Measurements from ENCODE around the gene BLM. TPM values are rescaled to one million over a fixed set of nuclear protein-coding genes. Genes with fewer than 3 reads are reported as not detected.
"Not testable (repeated sequence)": the region's sequence is repeated elsewhere in the genome, so short reads cannot be mapped to it uniquely, and the experiment has no call there.

BLM gene
- 10 to 100 TPM; 59.5 to 73.7 TPM for total RNA-seq

DNA sequence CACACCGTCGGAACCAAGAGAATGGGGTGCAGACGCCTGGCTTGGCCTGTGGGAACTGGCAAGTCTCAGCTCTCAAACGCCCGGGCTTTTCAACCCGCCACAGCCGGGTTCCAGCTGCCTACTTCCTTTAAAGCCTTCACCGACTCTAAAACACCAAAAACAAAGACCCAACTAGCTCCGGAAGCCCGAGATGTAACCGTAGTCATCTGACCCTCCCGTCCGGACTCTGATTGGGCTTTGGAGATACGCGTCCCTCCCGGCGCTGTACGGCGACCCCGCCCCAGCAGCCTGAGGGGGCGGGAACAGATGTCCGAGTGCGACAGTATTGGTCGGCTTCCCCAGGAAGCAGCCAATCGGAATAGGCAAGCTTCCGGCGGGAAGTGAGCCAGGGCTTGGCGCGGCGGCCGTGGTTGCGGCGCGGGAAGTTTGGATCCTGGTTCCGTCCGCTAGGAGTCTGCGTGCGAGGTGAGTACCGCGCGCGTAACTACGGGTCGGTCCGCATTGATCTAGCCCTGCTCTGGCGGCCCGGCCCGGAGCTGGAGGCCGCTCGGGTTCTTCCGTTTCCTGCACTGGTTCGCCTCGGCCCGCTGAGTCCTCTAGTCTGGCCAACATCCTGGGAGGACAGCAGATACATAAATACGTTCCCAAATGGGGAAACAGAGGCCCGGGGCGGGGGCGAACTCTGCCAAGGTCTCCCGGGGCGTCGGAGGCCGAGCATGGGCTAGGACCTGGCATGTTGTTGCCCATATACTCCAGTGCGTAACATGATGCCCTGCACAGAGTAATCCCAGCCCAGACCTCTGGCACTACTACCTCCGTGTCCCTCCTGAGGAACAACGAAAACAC, at the start of gene BLM:
BLM (plus strand) TSS at position 371 of the 846 bp plus-strand sequence. CDS start 30,047 bp downstream, outside the sequence.
- Mint-ChIP-seq H3K36me3 (ENCODE audit: low read depth) (peaks cover 9% of the 10 kb centered on the region), H3K4me1 (peaks cover 17% of the 10 kb centered on the region), H3K27me3 (no peaks in the 10 kb centered on the region), H3K27ac (peak within 1 kb of the TSS; percentile 83), H3K9me3 (ENCODE audit: low read depth) (no peaks in the 10 kb centered on the region), H3K4me3 (peak within 1 kb of the TSS; percentile 80)
- intact Hi-C loops (cut with DNase I, micrococcal nuclease), result loop anchor here (1.0 to 2.0 kb wide), 14 partner anchors 30 to 484 kb away; partner anchors contain the start of genes UNC45A (in 2 of the 2), CIB1 (in 1 of the 2), CRTC3 (in 1 of the 2) and IQGAP1 (in 1 of the 2)
- ChIA-PET CTCF (interaction anchor here (0.6 to 2.3 kb wide), 24 partner anchors 10 to 240 kb away, joined by 3 to 14 read pairs (median 4); partner anchors contain the start of genes HDDC3 and UNC45A), POLR2A (interaction anchor here (0.5 to 1.7 kb wide), 21 partner anchors 12 to 329 kb away, joined by 3 to 9 read pairs (median 3); partner anchors contain the start of genes IQGAP1, MAN2A2, RCCD1 and UNC45A)
- peak; percentile 100 for ATAC-seq
- peak; percentile 96 for DNase-seq

DNA sequence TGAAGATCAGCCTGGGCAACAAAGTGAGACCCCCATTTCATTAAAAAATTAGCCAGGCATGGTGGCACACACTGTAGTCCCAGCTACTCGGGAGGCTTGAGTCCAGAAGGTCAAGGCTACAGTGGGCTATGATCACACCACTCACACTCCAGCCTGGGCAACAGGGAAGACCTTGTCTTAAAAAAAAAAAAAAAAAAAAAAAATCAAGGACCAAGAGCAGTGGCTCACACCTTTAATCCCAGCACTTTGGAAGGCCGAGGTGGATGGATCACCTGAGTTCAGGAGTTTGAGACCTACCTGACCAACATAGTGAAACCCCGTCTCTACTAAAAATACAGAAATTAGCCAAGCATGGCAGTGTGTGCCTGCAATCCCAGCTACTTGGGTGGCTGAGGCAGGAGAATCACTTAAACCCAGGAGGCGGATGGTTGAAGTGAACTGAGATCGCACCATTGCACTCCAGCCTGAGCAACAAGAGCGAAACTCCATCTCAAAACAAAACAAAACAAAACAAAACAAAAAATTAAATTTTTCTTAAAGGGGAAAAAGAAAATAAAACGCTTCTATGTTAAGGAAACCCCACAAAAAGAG, 49.3 kb upstream of the BLM start:
- ATAC-seq; H3K27ac Mint-ChIP-seq; H3K4me3 Mint-ChIP-seq; DNase-seq; H3K36me3 Mint-ChIP-seq (ENCODE audit: low read depth); POLR2A ChIA-PET; H3K9me3 Mint-ChIP-seq (ENCODE audit: low read depth); intact Hi-C loops (cut with DNase I, micrococcal nuclease): not testable (repeated sequence)
- CTCF ChIA-PET, result interaction anchor here (0.5 to 1.0 kb wide), 4 partner anchors 8 to 229 kb away, joined by 3 to 4 read pairs (median 4); no protein-coding TSS in a partner anchor
- H3K4me1 Mint-ChIP-seq, result peaks cover 26% of the 10 kb centered on the region
- peaks cover 17% of the 10 kb centered on the region for H3K27me3 Mint-ChIP-seq

DNA sequence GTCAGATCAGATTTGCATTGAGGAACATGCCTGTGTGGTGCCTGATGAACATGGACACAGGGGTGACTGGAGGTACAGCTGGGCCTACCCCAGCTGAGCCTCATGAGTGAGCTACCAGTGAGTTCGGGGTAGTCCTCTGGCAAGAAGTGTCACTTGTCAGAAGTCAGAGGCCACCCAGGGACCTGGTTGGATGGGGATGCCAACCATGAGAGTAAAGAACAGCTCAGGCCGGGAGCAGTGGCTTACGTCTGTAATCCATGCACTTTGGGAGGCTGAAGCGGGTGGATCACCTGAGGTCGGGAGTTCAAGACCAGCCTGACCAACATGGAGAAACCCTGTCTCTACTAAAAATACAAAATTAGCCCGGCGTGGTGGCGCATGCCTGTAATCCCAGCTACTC, 46.5 kb upstream of the BLM start:
- H3K36me3 Mint-ChIP-seq (ENCODE audit: low read depth); intact Hi-C loops (cut with DNase I, micrococcal nuclease); H3K9me3 Mint-ChIP-seq (ENCODE audit: low read depth); H3K4me3 Mint-ChIP-seq; DNase-seq; H3K27ac Mint-ChIP-seq; H3K27me3 Mint-ChIP-seq; ATAC-seq; POLR2A ChIA-PET: not testable (repeated sequence)
- H3K4me1 Mint-ChIP-seq, result peaks cover 14% of the 10 kb centered on the region
- CTCF ChIA-PET, result interaction anchor here (0.6 to 1.9 kb wide), 4 partner anchors 19 to 263 kb away, joined by 3 to 5 read pairs (median 4); no protein-coding TSS in a partner anchor

DNA sequence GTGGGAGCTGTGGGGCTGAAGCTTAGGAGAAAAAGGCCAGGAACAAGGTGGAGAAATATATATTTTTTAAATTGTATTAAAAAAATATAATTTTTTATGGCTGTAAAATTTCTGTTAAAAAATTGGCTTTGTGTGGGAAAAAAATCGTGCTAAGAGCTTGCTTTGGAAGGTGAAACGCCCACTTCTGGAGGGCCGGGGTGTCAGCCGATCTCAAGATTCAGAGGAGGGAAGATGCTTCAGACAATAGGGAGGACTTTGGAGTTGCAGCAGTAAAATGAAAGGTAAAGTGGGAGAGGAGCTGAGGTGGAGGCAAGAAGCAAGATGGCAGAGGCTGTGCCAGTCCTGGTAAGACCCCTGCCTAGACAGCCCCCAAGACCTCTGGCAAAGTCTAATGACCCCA, 45.9 kb upstream of the BLM start:
- peaks cover 10% of the 10 kb centered on the region for H3K4me1 Mint-ChIP-seq
- peaks cover 5% of the 10 kb centered on the region for H3K27me3 Mint-ChIP-seq
- H3K4me3 Mint-ChIP-seq, result no peak overlapping the region
- H3K9me3 Mint-ChIP-seq (ENCODE audit: low read depth), result no peaks in the 10 kb centered on the region
- CTCF ChIA-PET, result interaction anchor here (0.6 to 1.9 kb wide), 3 partner anchors 20 to 262 kb away, joined by 3 to 5 read pairs (median 4); no protein-coding TSS in a partner anchor
- H3K27ac Mint-ChIP-seq, result no peak overlapping the region
- DNase-seq, result no peak
- ATAC-seq, result no peak
- POLR2A ChIA-PET, result no interaction called here
- intact Hi-C loops (cut with DNase I, micrococcal nuclease), result no loop called here
- no peaks in the 10 kb centered on the region for H3K36me3 Mint-ChIP-seq (ENCODE audit: low read depth)

DNA sequence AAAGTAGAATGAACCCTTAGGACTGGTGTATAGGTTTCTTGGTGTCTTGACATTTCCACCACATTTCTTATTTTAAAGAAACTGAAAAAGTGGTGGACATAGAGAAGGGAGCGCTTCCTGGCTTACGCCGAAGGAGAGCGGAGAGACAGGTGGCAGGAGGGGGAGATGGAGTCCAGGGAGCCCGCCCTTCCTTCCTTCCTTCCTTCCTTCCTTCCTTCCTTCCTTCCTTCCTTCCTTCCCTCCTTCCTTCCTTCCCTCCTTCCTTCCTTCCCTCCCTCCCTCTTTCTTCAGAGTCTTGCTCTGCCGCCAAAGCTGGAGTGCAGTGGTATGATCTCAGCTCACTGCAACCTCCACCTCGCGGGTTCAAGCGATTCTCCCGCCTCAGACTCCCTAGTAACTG, 43.8 kb upstream of the BLM start:
- CTCF ChIA-PET; H3K36me3 Mint-ChIP-seq (ENCODE audit: low read depth); DNase-seq; intact Hi-C loops (cut with DNase I, micrococcal nuclease); H3K27me3 Mint-ChIP-seq; H3K27ac Mint-ChIP-seq; H3K4me3 Mint-ChIP-seq; POLR2A ChIA-PET; H3K9me3 Mint-ChIP-seq (ENCODE audit: low read depth); ATAC-seq: not testable (repeated sequence)
- peaks cover 12% of the 10 kb centered on the region for H3K4me1 Mint-ChIP-seq

DNA sequence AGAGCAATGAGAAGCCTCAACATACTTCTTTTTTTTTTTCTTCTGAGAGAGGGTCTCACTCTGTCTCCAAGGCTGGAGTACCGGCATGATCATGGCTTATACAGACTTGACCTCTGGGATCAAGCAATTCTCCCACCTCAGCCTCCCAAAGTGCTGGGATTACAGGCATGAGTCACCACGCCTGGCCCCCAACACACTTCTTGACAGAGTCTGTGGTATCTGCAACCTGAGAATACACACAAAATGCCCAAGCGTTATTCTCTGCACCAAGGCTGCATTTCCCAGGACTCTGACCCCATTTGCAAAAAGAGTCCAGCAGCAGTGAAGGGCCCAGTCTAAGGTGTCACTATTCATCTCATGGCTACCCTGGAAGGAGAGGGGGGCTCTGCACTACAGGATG, 42.7 kb upstream of the BLM start:
- Mint-ChIP-seq H3K36me3 (ENCODE audit: low read depth) (no peaks in the 10 kb centered on the region), H3K27ac (peak overlapping the region; percentile 9), H3K4me1 (peaks cover 21% of the 10 kb centered on the region), H3K4me3 (no peak overlapping the region), H3K27me3 (peaks cover 2% of the 10 kb centered on the region), H3K9me3 (ENCODE audit: low read depth) (no peaks in the 10 kb centered on the region)
- CTCF ChIA-PET, result no interaction called here
- DNase-seq (no peak), ATAC-seq (no peak)
- intact Hi-C loops (cut with DNase I, micrococcal nuclease), result no loop called here
- POLR2A ChIA-PET, result no interaction called here

DNA sequence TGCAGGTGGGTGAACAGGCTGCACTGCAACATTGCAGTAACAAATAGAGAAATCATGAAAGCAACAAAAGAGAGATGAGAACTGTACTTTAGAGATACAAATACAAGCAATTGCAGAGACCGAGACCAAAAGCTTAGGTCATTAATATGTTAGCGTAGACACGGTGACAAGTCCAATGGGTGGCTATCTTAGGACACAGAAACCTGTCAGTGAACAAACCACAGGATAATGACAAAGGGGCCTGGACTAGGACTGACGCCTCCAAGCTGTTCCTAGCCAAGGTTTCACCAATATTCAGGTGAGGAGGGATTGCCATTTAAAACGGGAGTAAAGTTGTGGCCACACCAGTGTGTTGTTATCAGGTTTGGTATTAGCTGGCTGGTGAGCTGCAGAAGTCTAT, 41.7 kb upstream of the BLM start:
- Mint-ChIP-seq H3K27me3 (peaks cover 2% of the 10 kb centered on the region), H3K9me3 (ENCODE audit: low read depth) (no peaks in the 10 kb centered on the region), H3K4me3 (no peak overlapping the region), H3K27ac (no peak overlapping the region), H3K4me1 (peaks cover 30% of the 10 kb centered on the region), H3K36me3 (ENCODE audit: low read depth) (no peaks in the 10 kb centered on the region)
- ATAC-seq (no peak), DNase-seq (no peak)
- intact Hi-C loops (cut with DNase I, micrococcal nuclease), result no loop called here
- POLR2A ChIA-PET, result no interaction called here
- CTCF ChIA-PET, result interaction anchor here (0.6 to 2.7 kb wide), 3 partner anchors 28 to 531 kb away, joined by 3 to 10 read pairs (median 3); no protein-coding TSS in a partner anchor

DNA sequence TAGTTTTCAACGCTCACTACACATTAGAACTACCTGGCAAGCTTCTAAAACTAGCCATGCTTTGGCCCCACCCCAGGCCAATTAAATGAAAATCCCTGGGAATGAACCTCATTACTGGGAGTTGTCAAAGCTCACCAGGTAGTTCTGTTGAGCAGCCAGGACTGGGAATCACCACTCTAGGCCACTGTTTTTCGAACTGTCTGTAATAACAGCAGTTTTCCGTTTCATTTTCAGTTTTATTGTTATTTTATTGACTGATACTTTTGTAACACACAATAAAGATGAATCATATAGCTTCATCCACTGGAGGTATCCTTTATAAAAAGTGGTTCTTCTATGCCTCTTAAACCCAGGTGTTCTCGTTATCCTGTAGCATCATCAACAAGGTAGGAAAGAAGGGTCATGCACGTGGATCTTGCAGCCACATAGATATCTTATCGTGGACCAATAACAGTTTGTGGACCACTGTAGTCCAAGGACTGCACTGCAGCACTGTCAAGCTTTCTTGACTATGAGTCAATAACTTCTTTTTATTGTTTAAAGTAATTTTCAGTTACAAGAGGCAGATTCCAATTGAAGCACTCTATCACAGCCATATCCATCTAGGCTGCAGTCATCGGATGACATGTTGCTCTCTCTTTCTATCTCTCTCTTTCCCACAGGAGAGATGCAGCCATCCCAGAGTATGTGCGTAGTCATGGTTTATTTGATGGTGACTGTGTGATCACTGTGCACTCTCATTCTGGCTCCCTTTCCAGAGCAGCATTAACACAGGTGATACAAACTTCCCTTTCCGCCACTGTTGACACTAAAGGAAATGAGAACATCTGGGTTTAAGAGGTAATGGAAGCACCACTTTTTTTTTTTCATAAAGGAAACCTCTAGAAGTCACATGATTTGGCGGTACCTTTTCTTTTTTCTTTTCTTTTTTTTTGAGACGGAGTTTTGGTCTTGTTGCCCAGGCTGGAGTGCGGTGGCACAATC, 39.0 kb upstream of the BLM start:
- no peak for DNase-seq
- intact Hi-C loops (cut with DNase I, micrococcal nuclease), result loop anchor here in 1 of 2 experiments (1.0 kb wide), 1 partner anchor 18 kb away; no protein-coding TSS in a partner anchor
- H3K9me3 Mint-ChIP-seq (ENCODE audit: low read depth), result no peaks in the 10 kb centered on the region
- no peaks in the 10 kb centered on the region for H3K36me3 Mint-ChIP-seq (ENCODE audit: low read depth)
- peak overlapping the region; percentile 89 for H3K27ac Mint-ChIP-seq
- peak; percentile 68 for ATAC-seq
- POLR2A ChIA-PET, result interaction anchor here (0.5 to 1.2 kb wide), 3 partner anchors 17 to 363 kb away, joined by 3 read pairs; no protein-coding TSS in a partner anchor
- CTCF ChIA-PET, result interaction anchor here (0.6 to 2.7 kb wide), 8 partner anchors 11 to 40 kb away, joined by 3 to 10 read pairs (median 3); no protein-coding TSS in a partner anchor
- H3K4me1 Mint-ChIP-seq, result peaks cover 38% of the 10 kb centered on the region
- H3K27me3 Mint-ChIP-seq, result peaks cover 2% of the 10 kb centered on the region
- peak overlapping the region; percentile 2 for H3K4me3 Mint-ChIP-seq

DNA sequence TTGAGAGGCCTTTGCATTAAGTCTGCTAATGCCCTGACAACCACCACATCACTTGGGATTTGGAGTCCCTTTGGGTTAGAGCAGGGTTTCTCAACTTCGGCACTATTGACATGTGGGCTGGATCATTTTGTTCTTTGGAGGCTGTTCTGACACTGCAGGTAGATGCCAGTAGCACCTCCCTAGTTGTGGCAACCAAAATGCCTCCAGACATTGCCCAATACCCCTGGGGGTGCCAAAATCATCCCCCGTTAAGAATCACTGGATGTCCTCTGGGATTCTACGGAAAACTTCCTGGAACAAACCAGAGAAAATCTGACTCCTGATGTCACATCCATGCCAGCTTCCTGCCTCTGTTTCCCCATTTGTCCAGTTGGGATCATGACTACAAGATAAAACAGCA, 37.2 kb upstream of the BLM start:
- Mint-ChIP-seq H3K27me3 (peaks cover 3% of the 10 kb centered on the region), H3K36me3 (ENCODE audit: low read depth) (no peaks in the 10 kb centered on the region), H3K4me3 (no peak overlapping the region), H3K9me3 (ENCODE audit: low read depth) (no peaks in the 10 kb centered on the region), H3K27ac (no peak overlapping the region), H3K4me1 (peaks cover 44% of the 10 kb centered on the region)
- ChIA-PET POLR2A (no interaction called here), CTCF (interaction anchor here (1.2 kb wide), 1 partner anchor 32 kb away, joined by 7 read pairs; no protein-coding TSS in a partner anchor)
- no peak for DNase-seq
- intact Hi-C loops (cut with DNase I, micrococcal nuclease), result loop anchor here (1.0 kb wide), 2 partner anchors 20 to 32 kb away; no protein-coding TSS in a partner anchor
- no peak for ATAC-seq

DNA sequence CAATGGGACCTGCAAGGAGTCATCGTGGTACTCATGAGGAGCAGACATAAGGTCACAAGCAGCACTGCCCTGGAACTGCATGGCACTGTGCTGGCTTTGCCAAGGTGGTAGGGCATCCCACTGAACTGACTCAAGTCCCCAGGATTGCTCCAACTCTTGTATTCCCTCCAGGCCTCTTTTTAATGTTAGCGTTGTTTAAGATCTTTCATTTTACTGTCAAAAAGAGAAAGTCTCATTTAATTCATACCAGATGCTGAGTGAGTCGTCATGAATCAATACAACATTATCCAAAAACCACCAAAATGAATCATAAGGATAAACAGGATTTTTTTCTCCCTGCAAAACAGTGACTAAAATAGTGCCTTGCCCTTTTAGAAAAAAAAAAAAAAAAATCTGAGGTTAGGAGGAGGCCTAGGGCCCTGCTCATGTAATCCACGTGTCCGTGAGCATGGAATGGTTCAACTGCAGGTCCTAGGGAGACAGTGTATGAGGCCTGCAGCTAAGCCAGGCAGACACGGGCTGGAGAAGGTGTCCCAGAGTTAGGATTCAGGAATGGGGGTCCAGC, 36.7 kb upstream of the BLM start:
- peaks cover 46% of the 10 kb centered on the region for H3K4me1 Mint-ChIP-seq
- ChIA-PET CTCF (interaction anchor here (0.6 kb wide), 1 partner anchor 45 kb away, joined by 3 read pairs; no protein-coding TSS in a partner anchor), POLR2A (no interaction called here)
- no peaks in the 10 kb centered on the region for H3K9me3 Mint-ChIP-seq (ENCODE audit: low read depth)
- ATAC-seq (peak; percentile 59), DNase-seq (no peak)
- no peak overlapping the region for H3K4me3 Mint-ChIP-seq
- H3K27me3 Mint-ChIP-seq, result peaks cover 5% of the 10 kb centered on the region
- H3K27ac Mint-ChIP-seq, result no peak overlapping the region
- intact Hi-C loops (cut with DNase I, micrococcal nuclease), result loop anchor here (1.0 kb wide), 2 partner anchors 20 to 32 kb away; no protein-coding TSS in a partner anchor
- H3K36me3 Mint-ChIP-seq (ENCODE audit: low read depth), result no peaks in the 10 kb centered on the region

Data from activated CD4-positive, alpha-beta T cell treated with anti-CD3 and anti-CD28 coated beads for 36 hours (primary cell).